Cardiac fibroblast (primary cell): Measurements from ENCODE around the gene NOP53.
"Not testable (repeated sequence)": the region's sequence is repeated elsewhere in the genome, so short reads cannot be mapped to it uniquely, and the experiment has no call there.

Source experiments
- DNase-seq, 2 donors: peaks; one replicate each; pipeline versions ENCODE4 v3.0.0 to v3.0.0-alpha.2; 2010; ENCODE audit warnings: low read depth in 2 of 2
- H3K4me3 ChIP-seq, 2 donors: replicated peaks in 1 of 2; 1 replicate in 1 of 2; 2 replicates in 1 of 2; pipeline ENCODE4 v1.5.1; 2011; ENCODE audit warnings: low read depth in 2 of 2, low read length in 2 of 2, mild to moderate bottlenecking in 2 of 2, moderate library complexity in 1 of 2
- TF ChIP-seq, protein P1 (sequence below): IDR thresholded peaks from one replicate; pipeline ENCODE4 v1.5.1; 2011; ENCODE audit warnings: low read depth, mild to moderate bottlenecking, low read length, inconsistent platforms

The NOP53 gene

DNA sequence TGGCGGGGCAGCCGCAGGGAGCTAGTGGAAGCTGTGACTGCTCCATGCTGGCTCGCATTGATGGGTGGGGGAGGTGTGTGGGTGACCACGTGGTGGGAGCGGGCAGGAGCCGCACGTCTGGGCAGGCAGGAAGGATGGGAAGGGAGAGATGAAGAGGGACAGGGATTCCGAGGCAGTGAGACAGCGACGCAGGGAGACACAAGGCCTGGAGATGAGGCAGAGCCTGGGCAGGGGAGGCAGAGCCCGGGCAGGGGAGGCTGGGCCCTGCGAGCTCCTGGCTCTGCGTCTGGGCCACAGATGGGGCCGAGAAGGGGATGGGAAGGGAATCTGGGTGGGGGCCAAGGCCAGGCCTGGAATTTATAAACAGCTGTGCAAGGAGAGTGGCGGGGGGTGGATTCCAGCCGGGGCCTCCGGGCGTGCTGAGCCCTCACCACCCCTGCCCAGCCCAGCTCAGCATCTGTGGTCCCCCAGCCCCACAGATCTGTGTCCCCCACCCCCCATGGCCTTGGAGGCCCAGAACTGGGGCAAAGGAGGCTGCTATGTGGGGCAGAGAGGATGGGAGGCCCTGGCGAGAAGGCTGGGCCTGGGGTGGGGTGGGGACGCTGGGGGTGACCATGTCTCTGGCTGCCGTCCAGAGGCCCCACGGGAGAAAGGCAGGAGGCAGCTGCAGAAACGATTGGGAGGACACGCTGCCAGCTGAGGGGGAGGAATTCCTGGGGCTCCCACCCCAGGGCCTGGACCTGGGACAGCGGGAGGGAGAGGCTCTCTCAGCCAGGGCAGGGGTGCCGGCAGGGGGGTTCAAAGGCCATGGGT, 26.1 kb upstream of the NOP53 start:
- peak; percentile 97 to 98 for DNase-seq
- H3K4me3 ChIP-seq: peak overlapping the region; percentile 28 to 38
- TF ChIP-seq, protein P1, sequence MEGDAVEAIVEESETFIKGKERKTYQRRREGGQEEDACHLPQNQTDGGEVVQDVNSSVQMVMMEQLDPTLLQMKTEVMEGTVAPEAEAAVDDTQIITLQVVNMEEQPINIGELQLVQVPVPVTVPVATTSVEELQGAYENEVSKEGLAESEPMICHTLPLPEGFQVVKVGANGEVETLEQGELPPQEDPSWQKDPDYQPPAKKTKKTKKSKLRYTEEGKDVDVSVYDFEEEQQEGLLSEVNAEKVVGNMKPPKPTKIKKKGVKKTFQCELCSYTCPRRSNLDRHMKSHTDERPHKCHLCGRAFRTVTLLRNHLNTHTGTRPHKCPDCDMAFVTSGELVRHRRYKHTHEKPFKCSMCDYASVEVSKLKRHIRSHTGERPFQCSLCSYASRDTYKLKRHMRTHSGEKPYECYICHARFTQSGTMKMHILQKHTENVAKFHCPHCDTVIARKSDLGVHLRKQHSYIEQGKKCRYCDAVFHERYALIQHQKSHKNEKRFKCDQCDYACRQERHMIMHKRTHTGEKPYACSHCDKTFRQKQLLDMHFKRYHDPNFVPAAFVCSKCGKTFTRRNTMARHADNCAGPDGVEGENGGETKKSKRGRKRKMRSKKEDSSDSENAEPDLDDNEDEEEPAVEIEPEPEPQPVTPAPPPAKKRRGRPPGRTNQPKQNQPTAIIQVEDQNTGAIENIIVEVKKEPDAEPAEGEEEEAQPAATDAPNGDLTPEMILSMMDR: no peak

DNA sequence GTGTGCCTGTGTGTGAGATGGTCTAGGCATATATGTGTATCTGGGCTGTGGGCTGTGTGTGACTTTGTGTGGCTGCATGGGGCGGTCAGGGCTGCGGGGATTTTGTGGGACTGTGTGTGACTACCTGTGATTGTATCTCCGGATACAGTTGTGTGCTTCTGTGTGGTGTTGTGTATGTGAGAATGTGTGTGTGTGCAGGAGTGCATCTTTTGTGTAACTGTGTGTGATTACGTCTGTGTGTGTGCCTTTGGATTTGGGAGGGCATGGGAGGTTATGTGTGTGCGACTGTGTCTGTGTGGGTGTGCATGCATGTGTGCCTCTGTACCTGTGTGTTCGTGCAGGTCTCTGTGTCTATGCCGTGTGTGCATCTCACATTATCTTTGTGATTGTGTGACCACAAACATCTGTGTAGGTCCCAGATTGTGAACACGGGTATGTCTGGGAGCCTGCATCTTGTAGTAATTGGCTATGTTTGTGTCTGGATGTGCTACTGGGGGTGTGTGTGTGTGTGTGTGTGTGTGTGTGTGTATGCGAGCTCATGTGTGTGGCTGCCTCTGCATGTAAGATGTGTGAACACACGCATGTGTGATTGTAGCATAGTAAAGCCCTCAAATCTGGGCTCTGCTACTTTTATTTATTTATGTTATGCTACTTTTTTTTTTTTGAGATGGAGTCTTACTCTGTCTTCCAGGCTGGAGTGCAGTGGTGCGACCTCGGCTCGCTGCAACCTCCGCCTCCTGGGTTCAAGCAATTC, 24.5 kb upstream of the NOP53 start:
- DNase-seq: no peak
- H3K4me3 ChIP-seq: peak overlapping the region in 1 of 2 donors; percentile 4
- TF ChIP-seq, protein P1: no peak

DNA sequence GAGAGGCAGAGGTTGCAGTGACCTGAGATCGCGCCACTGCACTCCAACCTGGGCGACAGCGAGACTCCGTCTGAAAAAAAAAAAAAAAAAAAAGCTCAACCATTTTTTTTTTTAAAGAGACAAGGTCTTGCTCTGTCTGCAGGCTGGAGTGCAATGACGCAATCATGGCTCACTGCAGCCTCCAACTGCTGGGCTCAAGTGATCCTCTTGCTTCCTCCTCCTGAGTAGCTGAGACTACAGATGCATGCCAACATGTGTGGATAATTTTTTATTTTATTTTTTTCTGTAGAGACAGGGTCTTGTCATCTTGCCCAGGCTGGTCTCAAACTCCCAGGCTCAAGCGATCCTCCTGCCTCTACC, 21.8 kb upstream of the NOP53 start:
- H3K4me3 ChIP-seq: peak overlapping the region in 1 of 2 donors; percentile 10
- peak; percentile 93 to 94 for DNase-seq
- TF ChIP-seq, protein P1: no peak

DNA sequence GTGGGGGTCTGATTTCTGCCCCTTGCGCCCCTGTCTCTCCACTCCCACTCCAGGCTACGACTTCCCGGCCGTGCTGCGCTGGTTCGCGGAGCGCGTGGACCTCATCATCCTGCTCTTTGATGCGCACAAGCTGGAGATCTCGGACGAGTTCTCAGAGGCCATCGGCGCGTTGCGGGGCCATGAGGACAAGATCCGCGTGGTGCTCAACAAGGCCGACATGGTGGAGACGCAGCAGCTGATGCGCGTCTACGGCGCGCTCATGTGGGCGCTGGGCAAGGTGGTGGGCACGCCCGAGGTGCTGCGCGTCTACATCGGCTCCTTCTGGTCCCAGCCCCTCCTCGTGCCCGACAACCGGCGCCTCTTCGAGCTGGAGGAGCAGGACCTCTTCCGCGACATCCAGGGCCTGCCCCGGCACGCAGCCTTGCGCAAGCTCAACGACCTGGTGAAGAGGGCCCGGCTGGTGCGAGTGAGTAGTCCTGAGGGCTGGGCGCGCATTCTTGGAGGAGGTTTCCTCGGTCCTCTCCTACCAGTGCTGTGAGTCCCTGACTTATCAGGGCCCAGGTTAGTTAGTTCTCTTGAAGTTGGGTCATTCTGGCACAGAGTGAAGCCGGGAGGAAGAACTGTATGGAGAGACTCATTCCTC, 19.5 kb upstream of the NOP53 start:
- DNase-seq: no peak
- H3K4me3 ChIP-seq: no peak overlapping the region
- TF ChIP-seq, protein P1: no peak

DNA sequence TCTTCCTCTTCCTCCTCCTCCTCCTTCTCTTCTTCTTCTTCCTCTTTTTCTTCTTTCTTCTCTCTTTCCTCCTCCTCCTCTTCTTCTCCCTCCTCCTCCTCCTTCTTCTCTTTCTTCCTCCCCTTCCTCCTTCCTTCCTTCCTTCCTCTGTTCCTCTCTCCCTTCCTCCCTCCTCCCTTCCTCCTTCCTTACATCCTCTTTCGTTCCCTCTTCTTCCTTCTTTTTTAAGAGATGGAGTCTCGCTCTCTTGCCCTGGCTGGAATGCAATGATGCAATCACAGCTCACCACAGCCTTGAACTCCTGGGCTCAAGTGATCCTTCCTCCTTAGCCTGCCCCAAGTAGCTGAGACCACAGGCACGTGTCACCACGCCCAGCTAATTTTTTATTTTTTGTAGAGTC, 18.9 kb upstream of the NOP53 start:
- H3K4me3 ChIP-seq: no peak overlapping the region
- peak; percentile 75 to 76 for DNase-seq
- TF ChIP-seq, protein P1: no peak

DNA sequence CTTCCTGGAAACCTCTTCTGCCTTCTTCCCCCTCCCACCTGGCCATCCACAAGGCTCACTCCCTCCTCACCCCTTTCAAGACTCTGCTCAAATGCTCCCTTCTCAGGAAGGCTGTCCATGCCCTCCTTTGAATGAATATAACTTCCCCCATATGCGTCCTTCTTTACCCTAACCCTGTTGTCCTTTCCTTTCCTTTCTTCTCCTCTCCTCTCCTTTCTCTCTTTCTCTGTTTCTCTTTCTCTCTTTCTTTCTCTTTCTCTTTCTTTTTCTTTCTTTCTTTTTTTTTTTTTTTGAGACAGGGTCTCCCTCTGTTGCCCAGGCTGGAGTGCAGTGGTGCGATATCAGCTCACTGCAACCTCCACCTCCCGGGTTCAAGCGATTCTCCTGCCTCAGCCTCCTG, 17.1 kb upstream of the NOP53 start:
- not testable (repeated sequence) for DNase-seq, H3K4me3 ChIP-seq

DNA sequence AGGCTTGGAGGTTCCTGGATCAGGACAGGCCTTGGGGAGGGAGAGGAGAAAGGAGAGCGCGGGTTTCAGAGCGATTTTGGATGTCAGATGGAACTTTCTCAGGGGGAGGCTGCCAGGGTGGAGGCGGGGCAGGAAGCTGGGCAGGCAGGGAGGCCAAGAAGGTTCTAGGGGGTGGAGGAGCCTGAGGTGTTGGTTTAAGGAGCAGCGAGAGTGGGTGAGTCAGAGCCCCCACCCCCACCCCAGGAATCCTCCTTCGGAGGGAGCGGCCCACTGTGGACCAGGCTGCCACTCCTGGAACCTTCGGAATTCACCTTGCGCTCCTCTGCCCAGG, 15.9 kb upstream of the NOP53 start:
- DNase-seq: peak; percentile 90 to 91
- TF ChIP-seq, protein P1: no peak
- peak overlapping the region in 1 of 2 donors; percentile 14 for H3K4me3 ChIP-seq
